HFFc6 (cell line): Measurements from ENCODE around the gene LAMC3. TPM values are rescaled to one million over a fixed set of nuclear protein-coding genes. Genes with fewer than 3 reads are reported as not detected.

Source experiments
- DNase-seq: peaks from one replicate; pipeline ENCODE4 v3.0.0-alpha.2; 2018
- H3K27ac Mint-ChIP-seq: 2 replicates; pipeline ENCODE4 v1.8.0; 2020; ENCODE audit warnings: mild to moderate bottlenecking, mixed read lengths
- H3K27me3 Mint-ChIP-seq: 2 replicates; pipeline ENCODE4 v1.8.0; 2021; ENCODE audit warnings: mild to moderate bottlenecking, moderate library complexity, mixed read lengths; ENCODE audit not compliant: insufficient read depth
- H3K36me3 Mint-ChIP-seq: 2 replicates; pipeline ENCODE4 v1.8.0; 2021; ENCODE audit warnings: low read depth, mixed read lengths
- H3K4me1 Mint-ChIP-seq: 2 replicates; pipeline ENCODE4 v1.8.0; 2020; ENCODE audit warnings: low read depth, mixed read lengths
- H3K4me3 Mint-ChIP-seq: 2 replicates; pipeline ENCODE4 v1.8.0; 2020; ENCODE audit warnings: mild to moderate bottlenecking, moderate library complexity, mixed read lengths
- H3K9me3 Mint-ChIP-seq: 2 replicates; pipeline ENCODE4 v1.8.0; 2020; ENCODE audit warnings: mild to moderate bottlenecking, mixed read lengths
- total RNA-seq, 6 experiments: library from RNA; stranded (reverse); fragmentation: NEBNext Ultra II Directional; extraction: Animal tissue kit (Norgen Biotek cat#: 25700); gene quantifications; 2 replicates in 1 of 6; 3 replicates in 5 of 6; pipeline ENCODE4 v1.2.3, GENCODE V29; 2021
- TF ChIP-seq, protein P1 (sequence below): fragments of 200-600 bp; sonication (generic); IDR thresholded peaks from 2 replicates; pipeline ENCODE4 v1.5.0; 2021; ENCODE audit warnings: antibody characterized with exemption, mild to moderate bottlenecking

Gene LAMC3
- total RNA-seq, 6 experiments from 2014 or later, result not detected

DNA sequence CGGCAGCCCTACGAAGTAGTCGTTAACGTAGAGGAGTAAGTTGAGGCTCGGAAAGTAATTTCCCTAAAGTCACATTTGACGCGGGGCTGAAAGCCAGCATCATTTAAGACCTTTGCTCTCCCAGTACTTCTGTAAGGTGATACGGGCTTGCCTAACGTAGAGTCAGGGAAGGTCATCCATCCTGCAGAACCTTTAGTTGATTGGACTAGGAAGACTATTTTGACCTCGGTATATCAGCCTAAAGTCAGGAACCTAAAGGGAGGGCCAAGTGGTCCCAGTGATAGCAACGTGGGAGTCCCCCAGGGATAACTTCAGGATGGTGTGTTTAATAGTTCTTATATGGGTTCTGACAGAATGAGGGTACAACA is 117.1 kb downstream of the LAMC3 start:
- TF ChIP-seq, protein P1, sequence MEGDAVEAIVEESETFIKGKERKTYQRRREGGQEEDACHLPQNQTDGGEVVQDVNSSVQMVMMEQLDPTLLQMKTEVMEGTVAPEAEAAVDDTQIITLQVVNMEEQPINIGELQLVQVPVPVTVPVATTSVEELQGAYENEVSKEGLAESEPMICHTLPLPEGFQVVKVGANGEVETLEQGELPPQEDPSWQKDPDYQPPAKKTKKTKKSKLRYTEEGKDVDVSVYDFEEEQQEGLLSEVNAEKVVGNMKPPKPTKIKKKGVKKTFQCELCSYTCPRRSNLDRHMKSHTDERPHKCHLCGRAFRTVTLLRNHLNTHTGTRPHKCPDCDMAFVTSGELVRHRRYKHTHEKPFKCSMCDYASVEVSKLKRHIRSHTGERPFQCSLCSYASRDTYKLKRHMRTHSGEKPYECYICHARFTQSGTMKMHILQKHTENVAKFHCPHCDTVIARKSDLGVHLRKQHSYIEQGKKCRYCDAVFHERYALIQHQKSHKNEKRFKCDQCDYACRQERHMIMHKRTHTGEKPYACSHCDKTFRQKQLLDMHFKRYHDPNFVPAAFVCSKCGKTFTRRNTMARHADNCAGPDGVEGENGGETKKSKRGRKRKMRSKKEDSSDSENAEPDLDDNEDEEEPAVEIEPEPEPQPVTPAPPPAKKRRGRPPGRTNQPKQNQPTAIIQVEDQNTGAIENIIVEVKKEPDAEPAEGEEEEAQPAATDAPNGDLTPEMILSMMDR, result no peak
- peaks cover 13% of the 10 kb centered on the region for H3K4me1 Mint-ChIP-seq

DNA sequence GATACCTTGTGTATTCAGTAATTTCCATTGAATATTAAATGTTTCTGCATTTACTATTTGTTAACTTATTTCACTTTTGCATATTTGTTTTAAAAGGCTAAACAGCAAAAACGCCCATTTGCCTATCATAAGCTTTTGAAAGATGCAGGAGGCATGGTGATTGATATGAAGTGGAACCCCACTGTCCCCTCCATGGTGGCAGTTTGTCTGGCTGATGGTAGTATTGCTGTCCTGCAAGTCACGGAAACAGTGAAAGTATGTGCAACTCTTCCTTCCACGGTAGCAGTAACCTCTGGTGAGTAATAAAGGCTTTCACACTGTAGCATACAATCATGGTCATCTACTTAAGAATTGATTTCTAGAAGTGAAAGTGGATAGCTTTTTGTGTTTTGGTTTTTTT is 120.2 kb downstream of the LAMC3 start:
- peaks cover 2% of the 10 kb centered on the region; the same call in 1 of the 2 replicates for H3K27me3 Mint-ChIP-seq
- H3K4me1 Mint-ChIP-seq, result peaks cover 13% of the 10 kb centered on the region

More for the DNA sequence above, 117.1 kb downstream of the LAMC3 start:
- H3K4me3 Mint-ChIP-seq, result peak overlapping the region; percentile 93
- H3K27ac Mint-ChIP-seq, result peak overlapping the region; percentile 94
- peaks cover 16% of the 10 kb centered on the region for H3K36me3 Mint-ChIP-seq
- H3K9me3 Mint-ChIP-seq, result no peaks in the 10 kb centered on the region
- H3K27me3 Mint-ChIP-seq, result peaks cover 9% of the 10 kb centered on the region
- DNase-seq, result no peak

DNA sequence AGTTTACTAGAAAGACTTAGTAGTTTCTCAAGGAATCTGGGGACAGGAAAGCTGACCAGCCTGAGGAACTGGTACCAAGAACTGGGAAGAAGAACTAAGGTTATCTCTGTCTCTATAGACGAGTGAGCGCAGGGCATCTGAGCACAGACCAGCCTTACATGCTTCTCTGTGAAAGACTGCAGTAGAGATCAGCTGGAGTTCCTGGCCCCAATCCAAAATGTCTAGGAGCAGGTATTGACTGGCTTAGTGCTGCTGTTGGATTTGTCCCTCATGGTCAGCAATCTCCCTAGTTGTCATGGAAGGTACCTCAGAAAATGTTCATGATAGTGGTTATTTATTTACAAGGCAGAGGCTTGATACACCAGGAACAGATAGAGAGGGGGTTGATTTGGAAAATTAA is 129.7 kb downstream of the LAMC3 start:
- H3K27ac Mint-ChIP-seq, result no peak overlapping the region
- no peaks in the 10 kb centered on the region for H3K27me3 Mint-ChIP-seq
- H3K36me3 Mint-ChIP-seq, result peaks cover 33% of the 10 kb centered on the region
- H3K9me3 Mint-ChIP-seq, result no peaks in the 10 kb centered on the region
- TF ChIP-seq, protein P1, result no peak
- H3K4me1 Mint-ChIP-seq, result no peaks in the 10 kb centered on the region
- DNase-seq, result no peak
- no peak overlapping the region for H3K4me3 Mint-ChIP-seq

More for the DNA sequence above, 120.2 kb downstream of the LAMC3 start:
- TF ChIP-seq, protein P1, result no peak
- H3K27ac Mint-ChIP-seq, result no peak overlapping the region
- peaks cover 31% of the 10 kb centered on the region for H3K36me3 Mint-ChIP-seq
- DNase-seq, result no peak
- no peaks in the 10 kb centered on the region for H3K9me3 Mint-ChIP-seq
- H3K4me3 Mint-ChIP-seq, result no peak overlapping the region

DNA sequence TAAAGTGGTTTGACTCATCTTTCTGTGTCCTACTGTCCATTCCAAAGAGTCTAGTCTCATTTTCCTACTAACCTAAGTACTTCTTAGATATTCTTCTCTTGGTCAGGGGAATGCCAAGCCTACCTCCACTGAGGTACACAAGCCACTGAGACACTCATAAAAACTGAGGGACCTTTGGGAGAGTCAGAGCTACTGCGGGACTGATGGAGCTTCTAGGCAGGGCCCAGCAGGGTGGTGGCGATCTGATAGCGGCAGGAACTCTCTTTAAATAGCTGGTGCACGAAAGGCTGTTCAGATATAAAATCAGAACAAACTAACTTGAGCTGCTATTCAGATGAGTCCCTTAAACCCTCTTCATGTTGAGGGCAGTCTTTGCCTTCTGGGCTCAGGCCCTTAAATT is 131.1 kb downstream of the LAMC3 start:
- DNase-seq, result no peak
- TF ChIP-seq, protein P1, result no peak
- Mint-ChIP-seq H3K4me1 (no peaks in the 10 kb centered on the region), H3K36me3 (peaks cover 24% of the 10 kb centered on the region), H3K27me3 (no peaks in the 10 kb centered on the region), H3K27ac (no peak overlapping the region), H3K9me3 (no peaks in the 10 kb centered on the region), H3K4me3 (no peak overlapping the region)

DNA sequence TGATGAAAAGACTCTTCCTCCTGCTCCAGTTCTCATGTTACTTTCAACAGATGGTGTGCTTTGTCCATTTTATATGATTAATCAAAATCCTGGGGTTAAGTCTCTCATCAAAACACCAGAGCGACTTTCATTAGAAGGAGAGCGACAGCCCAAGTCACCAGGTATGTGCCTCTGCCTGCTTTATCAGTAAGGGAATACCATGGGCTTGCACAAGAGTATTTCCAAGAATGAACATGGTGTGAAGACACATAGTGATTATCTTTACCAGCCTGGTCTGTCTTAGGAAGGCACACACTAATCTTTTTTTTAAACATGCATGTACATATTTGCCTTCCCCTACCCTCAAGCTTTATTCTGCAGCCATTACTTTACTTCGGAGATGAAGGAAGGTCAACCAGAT is 131.6 kb downstream of the LAMC3 start:
- no peak overlapping the region for H3K27ac Mint-ChIP-seq
- no peaks in the 10 kb centered on the region for H3K9me3 Mint-ChIP-seq
- no peak for DNase-seq
- no peaks in the 10 kb centered on the region for H3K4me1 Mint-ChIP-seq
- no peaks in the 10 kb centered on the region for H3K27me3 Mint-ChIP-seq
- H3K4me3 Mint-ChIP-seq, result no peak overlapping the region
- TF ChIP-seq, protein P1, result no peak
- H3K36me3 Mint-ChIP-seq, result peaks cover 28% of the 10 kb centered on the region

DNA sequence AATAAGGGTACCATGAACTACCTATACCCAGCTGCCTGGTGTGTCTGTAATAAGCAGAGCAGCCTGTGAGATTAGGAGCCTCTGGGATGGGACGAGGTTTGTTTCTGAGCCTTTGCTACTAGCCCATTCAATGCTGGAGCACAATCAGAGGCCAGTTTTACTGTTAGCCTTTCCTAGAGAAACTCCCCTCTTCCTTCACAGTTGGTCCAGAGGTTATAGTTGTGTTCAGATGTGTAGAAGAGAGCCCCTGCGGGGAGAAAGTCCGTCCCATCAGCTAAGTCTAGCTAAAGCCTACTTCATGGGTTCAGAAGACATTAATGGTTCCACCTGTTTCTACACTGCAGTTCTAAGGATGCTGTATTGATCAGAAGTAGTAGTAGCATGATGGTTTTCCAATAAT is 133.2 kb downstream of the LAMC3 start:
- DNase-seq, result no peak
- H3K4me3 Mint-ChIP-seq, result no peak overlapping the region
- H3K27ac Mint-ChIP-seq, result no peak overlapping the region
- H3K27me3 Mint-ChIP-seq, result no peaks in the 10 kb centered on the region
- TF ChIP-seq, protein P1, result no peak
- no peaks in the 10 kb centered on the region for H3K4me1 Mint-ChIP-seq
- H3K36me3 Mint-ChIP-seq, result peaks cover 30% of the 10 kb centered on the region
- H3K9me3 Mint-ChIP-seq, result no peaks in the 10 kb centered on the region
